Upper lobe of left lung (tissue), 6 donors: ENCODE data around the gene KLHL26. TPM values are rescaled to one million over a fixed set of nuclear protein-coding genes. Genes with fewer than 3 reads are reported as not detected.

ENCODE experiments used
- ATAC-seq, 2 donors: fragments of 200-7000 bp; cut with Tn5 transposase; one replicate each; pipeline ENCODE4 v1.9.1; 2022; ENCODE audit warnings: mild to moderate bottlenecking in 2 of 2, moderate library complexity in 2 of 2; ENCODE audit not compliant: low FRiP score in 2 of 2
- DNase-seq, 2 donors: peaks; one replicate each; pipeline ENCODE4 v3.0.0-alpha.2; 2019 to 2020
- H3K27ac ChIP-seq, 4 donors: fragments of 200-600 bp; sonication (generic); one replicate each; pipeline ENCODE4 v1.5.1; 2016 to 2019
- H3K27me3 ChIP-seq, 4 donors: fragments of 200-600 bp; sonication (generic); one replicate each; pipeline ENCODE4 v1.5.1; 2017 to 2019
- H3K36me3 ChIP-seq, 4 donors: fragments of 200-600 bp; sonication (generic); one replicate each; pipeline ENCODE4 v1.5.1; 2016 to 2019
- H3K4me1 ChIP-seq, 4 donors: fragments of 200-600 bp; sonication (generic); one replicate each; pipeline ENCODE4 v1.5.1; 2018 to 2019
- H3K4me3 ChIP-seq, 4 donors: fragments of 200-600 bp; sonication (generic); one replicate each; pipeline ENCODE4 v1.5.1; 2017 to 2019; ENCODE audit warnings: mild to moderate bottlenecking in 2 of 4, moderate library complexity in 1 of 4
- H3K9me3 ChIP-seq, 4 donors: fragments of 200-600 bp; sonication (generic); one replicate each; pipeline ENCODE4 v1.5.1; 2018 to 2019
- CTCF ChIP-seq, 6 experiments: fragments of 450-650 bp in 4 of 6; fragments of 200-600 bp in 2 of 6; sonication (generic) in 2 of 6; IDR thresholded peaks; one replicate each; pipeline ENCODE4 v1.5.1; 2016 to 2019; ENCODE audit warnings: antibody characterized with exemption in 6 of 6
- EP300 ChIP-seq, 4 donors: sonication (generic); formaldehyde crosslinking; IDR thresholded peaks; one replicate each; pipeline ENCODE4 v1.5.1; 2017; ENCODE audit warnings: antibody characterized with exemption in 4 of 4, control low read depth in 2 of 4
- POLR2A ChIP-seq, 4 donors: fragments of 450-650 bp; IDR thresholded peaks; one replicate each; pipeline ENCODE4 v1.5.1; 2016 to 2017; ENCODE audit warnings: antibody characterized with exemption in 4 of 4, mild to moderate bottlenecking in 2 of 4
- POLR2AphosphoS5 ChIP-seq, 2 donors: sonication (generic); formaldehyde crosslinking; IDR thresholded peaks; one replicate each; pipeline ENCODE4 v1.5.1; 2017; ENCODE audit warnings: antibody characterized with exemption in 2 of 2
- WGBS, 2 donors: methylation state at CpG; one replicate each; pipeline ENCODE4 v1.1.5; 2017 to 2018; 5-methylcytosine and 5-hydroxymethylcytosine counted together
- total RNA-seq, 6 donors: library from RNA; depleted of rRNA in 4 of 6; stranded (reverse); fragments of >200 nt in 4 of 6; gene quantifications; one replicate each; pipeline versions ENCODE4 v1.1.0 to v1.2.1, GENCODE V29; 2016 to 2021
- donor health status: DM: no; HTN: no; CAD: no; lungs with moderate emphysema.
- donor health status: DM: no; HTN: yes; CAD: no; lungs with severe emphysema.

KLHL26 gene
- total RNA-seq, 6 donors from 2014 or later, result 8.1 to 16.1 (median 12.1) TPM

- H3K27ac ChIP-seq, result no peak overlapping the region
- H3K27me3 ChIP-seq, result peaks cover 2 to 65% (median 44%) of the 10 kb centered on the region in 4 donors
- peak in 1 of 2 donors; percentile 81 for DNase-seq
- no peaks in the 10 kb centered on the region for H3K9me3 ChIP-seq
- WGBS, 2 donors, result 2 to 5% methylated on average over 11 to 32 of the region's 62 CpGs
- ATAC-seq, result no peak
- H3K4me1 ChIP-seq, result peaks cover 42 to 56% (median 48%) of the 10 kb centered on the region in 4 donors
- peak overlapping the region in 1 of 4 donors; percentile 48 for H3K4me3 ChIP-seq
- TF ChIP-seq POLR2AphosphoS5 (IDR thresholded peaks at IDR 0.05) (no peak), CTCF (IDR thresholded peaks at IDR 0.05) (no peak), POLR2A (IDR thresholded peaks at IDR 0.05) (no peak), EP300 (IDR thresholded peaks at IDR 0.05) (no peak)
- H3K36me3 ChIP-seq, result no peaks in the 10 kb centered on the region
These were observed 25.3 kb upstream of the KLHL26 start for GRCh38 chr19:18611327-18612050.

GRCh38 chr19:18612051-18612771 is 24.6 kb upstream of the KLHL26 start:
- ATAC-seq, result no peak
- WGBS, 2 donors, result 1 to 2% methylated on average over 14 to 27 of the region's 30 CpGs
- peaks cover 37 to 51% (median 44%) of the 10 kb centered on the region in 4 donors for H3K4me1 ChIP-seq
- no peak for TF ChIP-seq POLR2AphosphoS5 (IDR thresholded peaks at IDR 0.05)
- TF ChIP-seq EP300 (IDR thresholded peaks at IDR 0.05), result no peak
- no peak for TF ChIP-seq POLR2A (IDR thresholded peaks at IDR 0.05)
- TF ChIP-seq CTCF (IDR thresholded peaks at IDR 0.05), result no peak
- no peaks in the 10 kb centered on the region for H3K9me3 ChIP-seq
- H3K27ac ChIP-seq, result no peak overlapping the region
- H3K36me3 ChIP-seq, result no peaks in the 10 kb centered on the region
- DNase-seq, result no peak
- peak overlapping the region in 3 of 4 donors; percentile 31 to 48 (median 42) for H3K4me3 ChIP-seq
- H3K27me3 ChIP-seq, result peaks cover 2 to 60% (median 42%) of the 10 kb centered on the region in 4 donors

GRCh38 chr19:18612772-18613588 is 23.8 kb upstream of the KLHL26 start, which contains the start of gene TMEM59L:
TMEM59L (plus strand) TSS chr19:18612870; CDS start chr19:18612959, 89 bp downstream.
- Histone ChIP-seq H3K4me1 (peaks cover 30 to 43% (median 36%) of the 10 kb centered on the region in 4 donors), H3K36me3 (no peaks in the 10 kb centered on the region), H3K4me3 (peak within 1 kb of the TSS; percentile 19 to 48 (median 36)), H3K9me3 (no peaks in the 10 kb centered on the region), H3K27me3 (peaks cover 2 to 53% (median 35%) of the 10 kb centered on the region in 4 donors), H3K27ac (no peak within 1 kb of the TSS)
- 1 to 30% methylated on average over 4 to 16 of the region's 70 CpGs for WGBS, 2 donors
- TF ChIP-seq POLR2AphosphoS5 (IDR thresholded peaks at IDR 0.05) (no peak), EP300 (IDR thresholded peaks at IDR 0.05) (no peak), POLR2A (IDR thresholded peaks at IDR 0.05) (no peak), CTCF (IDR thresholded peaks at IDR 0.05) (no peak)
- DNase-seq (peak in 1 of 2 donors; percentile 89), ATAC-seq (peak in 1 of 2 donors; percentile 41)

GRCh38 chr19:18613589-18614234 is 23.1 kb upstream of the KLHL26 start:
- no peak for ATAC-seq
- Histone ChIP-seq H3K36me3 (no peaks in the 10 kb centered on the region), H3K27me3 (peaks cover 2 to 47% (median 33%) of the 10 kb centered on the region in 4 donors), H3K9me3 (no peaks in the 10 kb centered on the region), H3K4me3 (no peak overlapping the region), H3K4me1 (peaks cover 30 to 42% (median 35%) of the 10 kb centered on the region in 4 donors), H3K27ac (no peak overlapping the region)
- DNase-seq, result peak in 1 of 2 donors; percentile 61
- WGBS, 2 donors, result 26 to 38% methylated on average over 8 to 16 of the region's 23 CpGs
- TF ChIP-seq EP300 (IDR thresholded peaks at IDR 0.05), result no peak
